OCI-LY1 (cell line): ENCODE results near the gene DCUN1D5.

Experiments
- H2AFZ ChIP-seq: fragments of 200-600 bp; sonication (generic), shearing (Covaris generic); 2 replicates; pipeline ENCODE4 v1.6.0; 2014; ENCODE audit warnings: antibody characterized with exemption, mild to moderate bottlenecking, low read length
- H3F3A ChIP-seq: fragments of 200-600 bp; sonication (generic), shearing (Covaris generic); 2 replicates; pipeline ENCODE4 v1.6.0; 2014; ENCODE audit warnings: mild to moderate bottlenecking, antibody characterized with exemption, low read length, moderate library complexity; ENCODE audit not compliant: insufficient read depth
- H3K27ac ChIP-seq: fragments of 200-600 bp; sonication (generic); 2 replicates; pipeline ENCODE4 v1.5.1; 2014; ENCODE audit warnings: low read length, mixed run types, mild to moderate bottlenecking, low read depth; ENCODE audit not compliant: poor library complexity, severe bottlenecking
- H3K27me3 ChIP-seq: fragments of 200-600 bp; sonication (generic); 2 replicates; pipeline ENCODE4 v1.6.0; 2014; ENCODE audit warnings: antibody characterized with exemption, mild to moderate bottlenecking, low read length, moderate library complexity; ENCODE audit not compliant: insufficient read depth
- H3K36me3 ChIP-seq: fragments of 200-600 bp; sonication (generic); 2 replicates; pipeline ENCODE4 v1.6.1; 2014; ENCODE audit warnings: mild to moderate bottlenecking, antibody characterized with exemption, low read length, moderate library complexity, mixed read lengths; ENCODE audit not compliant: insufficient read depth
- H3K4me1 ChIP-seq: fragments of 200-600 bp; sonication (generic); 2 replicates; pipeline ENCODE4 v1.5.1; 2014; ENCODE audit warnings: mild to moderate bottlenecking, low read length, moderate library complexity; ENCODE audit not compliant: insufficient read depth, severe bottlenecking
- H3K4me2 ChIP-seq: fragments of 200-600 bp; sonication (generic), shearing (Covaris generic); 2 replicates; pipeline ENCODE4 v1.6.1; 2014; ENCODE audit warnings: low read length
- H3K4me3 ChIP-seq: fragments of 200-600 bp; sonication (generic); 2 replicates; pipeline ENCODE4 v1.5.1; 2014; ENCODE audit warnings: low read length, low read depth, mild to moderate bottlenecking, mixed read lengths; ENCODE audit not compliant: poor library complexity, severe bottlenecking
- H3K79me2 ChIP-seq: fragments of 200-600 bp; shearing (Covaris generic); 2 replicates; pipeline ENCODE4 v1.6.1; 2016; ENCODE audit warnings: mixed run types, low read length, mixed read lengths; ENCODE audit not compliant: insufficient read depth
- H3K9ac ChIP-seq: fragments of 200-600 bp; sonication (generic), shearing (Covaris generic); 2 replicates; pipeline ENCODE4 v1.6.1; 2014; ENCODE audit warnings: mild to moderate bottlenecking, low read length, mixed read lengths
- H3K9me2 ChIP-seq: fragments of 200-600 bp; sonication (generic), shearing (Covaris generic); 2 replicates; pipeline ENCODE4 v1.6.1; 2014; ENCODE audit warnings: low read depth, mild to moderate bottlenecking, low read length, mixed read lengths
- H3K9me3 ChIP-seq: fragments of 200-600 bp; shearing (Covaris generic); 2 replicates; pipeline ENCODE4 v1.6.1; 2014; ENCODE audit warnings: low read length, mixed read lengths
- H4K20me1 ChIP-seq: fragments of 200-600 bp; sonication (generic), shearing (Covaris generic); 2 replicates; pipeline ENCODE4 v1.6.0; 2016; ENCODE audit warnings: mild to moderate bottlenecking, low read length; ENCODE audit not compliant: insufficient read depth
- EZH2 ChIP-seq: fragments of 200-600 bp; sonication (generic), shearing (Covaris generic); IDR thresholded peaks from 2 replicates; pipeline ENCODE4 v1.8.0; 2017; ENCODE audit warnings: borderline replicate concordance, mixed run types, mild to moderate bottlenecking, antibody characterized with exemption, low read length, moderate library complexity, mixed read lengths
- TF ChIP-seq, protein P1 (sequence below): fragments of 200-600 bp; sonication (generic), shearing (Covaris generic); IDR thresholded peaks from 2 replicates; pipeline ENCODE4 v1.5.1; 2017; ENCODE audit warnings: mild to moderate bottlenecking, antibody characterized with exemption, low read length, moderate library complexity, mixed read lengths

The DCUN1D5 gene

GRCh38 chr11:103069367-103069766, 22.6 kb downstream of the DCUN1D5 start:
- H3K9me2 ChIP-seq = no peaks in the 10 kb centered on the region
- no peak overlapping the region for H3K9ac ChIP-seq
- no peak overlapping the region for H3K4me2 ChIP-seq
- H3K4me3 ChIP-seq = no peak overlapping the region
- no peaks in the 10 kb centered on the region for H3F3A ChIP-seq
- peaks cover 38% of the 10 kb centered on the region for H3K79me2 ChIP-seq
- H3K9me3 ChIP-seq = no peaks in the 10 kb centered on the region
- H3K4me1 ChIP-seq = peaks cover 13% of the 10 kb centered on the region
- TF ChIP-seq, protein P1, sequence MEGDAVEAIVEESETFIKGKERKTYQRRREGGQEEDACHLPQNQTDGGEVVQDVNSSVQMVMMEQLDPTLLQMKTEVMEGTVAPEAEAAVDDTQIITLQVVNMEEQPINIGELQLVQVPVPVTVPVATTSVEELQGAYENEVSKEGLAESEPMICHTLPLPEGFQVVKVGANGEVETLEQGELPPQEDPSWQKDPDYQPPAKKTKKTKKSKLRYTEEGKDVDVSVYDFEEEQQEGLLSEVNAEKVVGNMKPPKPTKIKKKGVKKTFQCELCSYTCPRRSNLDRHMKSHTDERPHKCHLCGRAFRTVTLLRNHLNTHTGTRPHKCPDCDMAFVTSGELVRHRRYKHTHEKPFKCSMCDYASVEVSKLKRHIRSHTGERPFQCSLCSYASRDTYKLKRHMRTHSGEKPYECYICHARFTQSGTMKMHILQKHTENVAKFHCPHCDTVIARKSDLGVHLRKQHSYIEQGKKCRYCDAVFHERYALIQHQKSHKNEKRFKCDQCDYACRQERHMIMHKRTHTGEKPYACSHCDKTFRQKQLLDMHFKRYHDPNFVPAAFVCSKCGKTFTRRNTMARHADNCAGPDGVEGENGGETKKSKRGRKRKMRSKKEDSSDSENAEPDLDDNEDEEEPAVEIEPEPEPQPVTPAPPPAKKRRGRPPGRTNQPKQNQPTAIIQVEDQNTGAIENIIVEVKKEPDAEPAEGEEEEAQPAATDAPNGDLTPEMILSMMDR = no peak
- TF ChIP-seq EZH2 = no peak
- no peak overlapping the region for H2AFZ ChIP-seq
- H3K36me3 ChIP-seq = peaks cover 68% of the 10 kb centered on the region
- H4K20me1 ChIP-seq = no peaks in the 10 kb centered on the region
- H3K27ac ChIP-seq = no peak overlapping the region
- no peaks in the 10 kb centered on the region for H3K27me3 ChIP-seq

DNA sequence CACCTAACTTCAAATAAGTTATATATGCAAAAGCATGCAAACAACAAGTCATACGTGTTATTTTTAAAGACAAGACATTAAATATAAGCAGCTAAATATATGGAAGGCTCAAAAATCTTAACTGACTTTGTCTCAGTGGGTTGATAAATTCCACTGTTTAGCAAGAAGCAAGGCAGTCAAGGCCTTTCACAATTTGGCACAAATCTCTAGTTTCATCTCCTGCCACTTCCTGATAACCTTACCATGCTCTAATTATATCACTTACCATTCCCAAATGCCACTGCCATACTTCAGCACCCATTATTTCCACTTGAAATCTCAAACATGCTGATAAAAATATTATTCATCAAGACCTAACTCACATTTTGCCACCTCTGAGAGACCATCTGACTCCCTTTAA, 24.8 kb downstream of the DCUN1D5 start:
- no peak overlapping the region for H3K9ac ChIP-seq
- H3F3A ChIP-seq = no peaks in the 10 kb centered on the region
- peaks cover 79% of the 10 kb centered on the region for H3K36me3 ChIP-seq
- H3K9me2 ChIP-seq = no peaks in the 10 kb centered on the region
- TF ChIP-seq, protein P1 = no peak
- no peak for TF ChIP-seq EZH2
- peaks cover 38% of the 10 kb centered on the region for H3K79me2 ChIP-seq
- H4K20me1 ChIP-seq = no peaks in the 10 kb centered on the region
- H2AFZ ChIP-seq = no peak overlapping the region
- no peak overlapping the region for H3K4me3 ChIP-seq
- H3K27me3 ChIP-seq = no peaks in the 10 kb centered on the region
- no peak overlapping the region for H3K4me2 ChIP-seq
- no peaks in the 10 kb centered on the region for H3K9me3 ChIP-seq
- peaks cover 13% of the 10 kb centered on the region for H3K4me1 ChIP-seq
- no peak overlapping the region for H3K27ac ChIP-seq

DNA sequence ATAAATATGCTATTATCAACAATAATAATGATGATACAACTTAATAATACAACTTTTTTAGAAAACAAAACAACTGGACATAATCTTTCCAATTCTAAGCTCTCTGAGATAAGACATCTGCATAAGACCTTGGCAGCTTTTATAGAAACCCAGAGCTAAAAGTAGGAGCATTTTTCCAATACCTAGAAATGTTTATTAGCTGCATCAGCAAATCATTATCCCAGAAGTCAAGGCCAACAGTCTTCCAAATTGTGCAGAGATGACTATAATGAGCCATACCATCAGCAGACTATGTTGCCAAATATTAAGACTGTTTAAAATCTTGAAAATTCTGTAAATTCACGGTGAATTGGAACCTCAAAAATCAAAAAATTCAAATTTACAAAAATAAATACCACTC, 30.3 kb downstream of the DCUN1D5 start:
- H3K4me3 ChIP-seq = no peak overlapping the region

More for the DNA sequence above, 30.3 kb downstream of the DCUN1D5 start:
- Histone ChIP-seq H3K9me2 (no peaks in the 10 kb centered on the region), H3K36me3 (peaks cover 72% of the 10 kb centered on the region), H2AFZ (no peak overlapping the region), H3K27me3 (no peaks in the 10 kb centered on the region), H3K4me1 (no peaks in the 10 kb centered on the region), H3K79me2 (no peaks in the 10 kb centered on the region), H3K9ac (no peak overlapping the region), H3K9me3 (no peaks in the 10 kb centered on the region), H3F3A (0 out of 2 replicates have a peak, but pooled peaks cover 4% of the 10 kb centered on the region), H4K20me1 (no peaks in the 10 kb centered on the region), H3K27ac (no peak overlapping the region), H3K4me2 (no peak overlapping the region)
- TF ChIP-seq, protein P1 = no peak
- TF ChIP-seq EZH2 = no peak
